GM10248 (cell line): ENCODE results near the gene LRFN2.

ENCODE experiments used
- CTCF ChIA-PET: fragments of 300-600 bp; sonication (Branson Sonifier 250); formaldehyde crosslinking; extraction: SDS; loops from one replicate; lab custom pipeline; 2021; ENCODE audit warnings: antibody characterized with exemption; lab: Yijun Ruan, JAX
- POLR2A ChIA-PET: fragments of 350-650 bp; sonication (Branson Sonifier 250); formaldehyde crosslinking; extraction: SDS; loops from one replicate; lab custom pipeline; 2020; ENCODE audit warnings: antibody characterized with exemption; lab: Yijun Ruan, JAX
- DNase-seq: peaks from one replicate; pipeline ENCODE4 v3.0.0; 2012; ENCODE audit errors: extremely low spot score
- CTCF ChIP-seq: IDR thresholded peaks from 2 replicates; pipeline ENCODE4 v1.5.1; 2012; ENCODE audit warnings: mild to moderate bottlenecking, low read depth; ENCODE audit errors: extremely low read depth, missing control alignments, control extremely low read depth

The LRFN2 gene

GRCh38 chr6:40627316-40627715, 40.2 kb upstream of the LRFN2 start:
- ChIA-PET CTCF (no interaction called here), POLR2A (no interaction called here)
- TF ChIP-seq CTCF, result no peak
- DNase-seq, result no peak

DNA sequence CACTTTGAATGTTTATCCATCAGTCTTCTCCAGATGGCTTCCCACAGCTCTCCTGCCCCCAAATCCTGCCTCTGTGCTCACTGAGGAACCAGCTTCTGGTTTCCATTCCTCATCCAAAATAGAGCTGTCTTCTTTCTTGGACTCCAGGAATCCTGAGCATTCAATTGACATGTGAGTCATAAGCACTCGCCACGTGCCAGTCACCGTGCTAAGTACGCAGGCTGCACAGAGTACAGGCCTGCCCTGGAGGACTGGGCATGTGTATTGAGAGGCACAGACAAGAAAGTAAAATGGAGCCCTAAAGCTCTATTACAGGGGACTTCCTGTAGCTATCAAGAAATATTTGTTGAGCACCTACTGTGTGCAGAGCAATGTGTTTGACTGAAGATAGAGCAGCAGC, 39.7 kb upstream of the LRFN2 start:
- DNase-seq, result no peak
- TF ChIP-seq CTCF, result no peak
- ChIA-PET CTCF (no interaction called here), POLR2A (no interaction called here)

DNA sequence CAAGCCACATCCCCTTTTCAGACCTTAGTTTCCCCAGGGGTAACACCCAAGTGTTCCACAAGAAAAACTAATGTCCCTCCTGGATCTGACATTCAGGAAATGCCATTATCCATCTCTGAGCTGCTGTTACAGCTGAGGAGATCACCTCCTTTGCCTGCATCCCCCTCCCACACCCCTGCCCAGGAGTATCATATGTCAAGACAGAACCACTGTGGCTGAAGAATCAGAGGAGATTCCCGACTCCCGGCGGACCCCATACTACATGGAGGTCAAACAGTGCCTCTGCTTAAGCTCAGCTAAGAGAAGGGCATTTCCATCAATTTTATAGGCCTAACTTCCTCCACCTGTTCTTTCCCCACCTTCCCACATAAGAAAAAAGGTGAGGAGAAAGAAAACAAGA, 36.8 kb upstream of the LRFN2 start:
- POLR2A ChIA-PET, result no interaction called here
- CTCF ChIA-PET, result interaction anchor here (1.4 kb wide), 1 partner anchor 18 kb away, joined by 3 read pairs; no protein-coding TSS in a partner anchor
- DNase-seq, result no peak
- no peak for TF ChIP-seq CTCF

GRCh38 chr6:40623178-40623577, 36.0 kb upstream of the LRFN2 start:
- TF ChIP-seq CTCF, result no peak
- DNase-seq, result no peak
- ChIA-PET POLR2A (no interaction called here), CTCF (no interaction called here)

- DNase-seq, result no peak
- POLR2A ChIA-PET, result no interaction called here
- CTCF ChIA-PET, result no interaction called here
- no peak for TF ChIP-seq CTCF
These were observed 33.5 kb upstream of the LRFN2 start for GRCh38 chr6:40620574-40621240.

GRCh38 chr6:40614671-40615070, 27.5 kb upstream of the LRFN2 start:
- TF ChIP-seq CTCF, result no peak
- ChIA-PET CTCF (interaction anchor here (0.9 kb wide), 1 partner anchor 17 kb away, joined by 3 read pairs; no protein-coding TSS in a partner anchor), POLR2A (no interaction called here)
- DNase-seq, result no peak
